Stimulated activated CD8-positive, alpha-beta memory T cell treated with anti-CD3 and anti-CD28 coated beads, Interleukin-12 subunit alpha, Interleukin-12 subunit beta, amount 100 ng/mL, for 24 hours (primary cell): ENCODE data around the gene MALAT1.

Experiments used
- DNase-seq: peaks from one replicate; pipeline ENCODE4 v3.0.0-alpha.2; 2020; ENCODE audit errors: extremely low read depth

MALAT1 gene

GRCh38 chr11:65479184-65480145 is 19.4 kb upstream of the MALAT1 start:
- DNase-seq, result no peak

GRCh38 chr11:65482306-65482850 is 16.5 kb upstream of the MALAT1 start:
- DNase-seq, result no peak

- no peak for DNase-seq
Measured at GRCh38 chr11:65485920-65486219, 13.0 kb upstream of the MALAT1 start.

- no peak for DNase-seq
Measured at GRCh38 chr11:65486570-65487466, 12.0 kb upstream of the MALAT1 start.

- no peak for DNase-seq
Measured at GRCh38 chr11:65487467-65488272, 11.2 kb upstream of the MALAT1 start.

GRCh38 chr11:65488273-65489034 is 10.4 kb upstream of the MALAT1 start:
- DNase-seq, result no peak

GRCh38 chr11:65489035-65489705 is 9.7 kb upstream of the MALAT1 start:
- no peak for DNase-seq

- DNase-seq, result no peak
Measured at GRCh38 chr11:65489706-65490320, 9.0 kb upstream of the MALAT1 start.

GRCh38 chr11:65491163-65491465 is 7.7 kb upstream of the MALAT1 start:
- no peak for DNase-seq

- DNase-seq, result no peak
Measured at GRCh38 chr11:65491614-65492386, 7.0 kb upstream of the MALAT1 start.

- DNase-seq, result no peak
Measured at GRCh38 chr11:65492387-65492636, 6.5 kb upstream of the MALAT1 start.

GRCh38 chr11:65492637-65493366 is 6.0 kb upstream of the MALAT1 start:
- no peak for DNase-seq

- DNase-seq, result no peak
Measured at GRCh38 chr11:65493367-65494176, 5.3 kb upstream of the MALAT1 start.

- no peak for DNase-seq
Measured at GRCh38 chr11:65496304-65497140, 2.3 kb upstream of the MALAT1 start.

GRCh38 chr11:65497141-65498041 is 1.5 kb upstream of the MALAT1 start:
- peak; percentile 99 for DNase-seq
